NCI-H1092 (cell line): Measurements from ENCODE around the gene DSTN.

Source experiments
- DNase-seq: peaks from one replicate; lab custom pipeline; 2025; lab: John Stamatoyannopoulos, UW

The DSTN gene

DNA sequence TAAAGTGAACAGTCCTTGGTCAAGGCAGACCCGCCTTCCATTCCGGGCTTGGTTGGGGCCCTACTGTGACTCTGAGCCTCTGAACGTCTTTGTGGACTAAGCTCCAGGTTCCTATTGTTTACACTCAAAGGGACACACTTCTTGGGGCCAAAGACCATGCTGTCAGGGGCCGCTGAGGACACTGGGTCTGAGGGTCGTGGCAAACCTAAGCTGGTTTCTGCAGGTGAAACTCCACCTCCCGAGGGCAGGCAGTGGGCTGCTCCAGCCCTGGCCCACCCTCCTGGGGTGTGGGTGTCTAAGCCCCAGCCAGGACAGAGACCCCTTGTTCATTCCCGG is 43.1 kb downstream of the DSTN start:
- DNase-seq = no peak

GRCh38 chr20:17613328-17614175 is 43.7 kb downstream of the DSTN start:
- no peak for DNase-seq

GRCh38 chr20:17614176-17614811 is 44.4 kb downstream of the DSTN start:
- no peak for DNase-seq

- DNase-seq = no peak
Measured at GRCh38 chr20:17614812-17615644, 45.2 kb downstream of the DSTN start.

GRCh38 chr20:17615645-17616479 is 46.0 kb downstream of the DSTN start:
- DNase-seq = peak; percentile 33

- no peak for DNase-seq
Measured at GRCh38 chr20:17616480-17617211, 46.8 kb downstream of the DSTN start.

- peak; percentile 41 for DNase-seq
Measured at GRCh38 chr20:17617212-17617867, 47.5 kb downstream of the DSTN start.

GRCh38 chr20:17617868-17618672 is 48.2 kb downstream of the DSTN start:
- DNase-seq = no peak

DNA sequence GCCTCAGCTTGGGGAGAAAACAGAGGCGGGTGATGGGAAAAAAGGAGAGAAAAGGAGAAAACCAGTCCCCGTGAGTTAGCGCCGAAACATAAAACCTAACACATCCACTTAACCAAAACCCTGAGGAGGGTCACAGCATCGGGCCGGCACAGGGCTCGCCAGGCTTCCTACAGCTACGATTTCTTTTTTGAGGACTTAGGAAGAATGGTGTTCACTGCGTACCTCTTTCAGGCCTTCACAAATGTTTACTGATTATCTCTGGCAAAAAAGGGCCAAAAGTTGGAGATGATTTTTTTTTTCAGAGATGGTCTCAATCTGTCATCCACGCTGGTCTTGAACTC is 48.8 kb downstream of the DSTN start:
- DNase-seq = no peak

DNA sequence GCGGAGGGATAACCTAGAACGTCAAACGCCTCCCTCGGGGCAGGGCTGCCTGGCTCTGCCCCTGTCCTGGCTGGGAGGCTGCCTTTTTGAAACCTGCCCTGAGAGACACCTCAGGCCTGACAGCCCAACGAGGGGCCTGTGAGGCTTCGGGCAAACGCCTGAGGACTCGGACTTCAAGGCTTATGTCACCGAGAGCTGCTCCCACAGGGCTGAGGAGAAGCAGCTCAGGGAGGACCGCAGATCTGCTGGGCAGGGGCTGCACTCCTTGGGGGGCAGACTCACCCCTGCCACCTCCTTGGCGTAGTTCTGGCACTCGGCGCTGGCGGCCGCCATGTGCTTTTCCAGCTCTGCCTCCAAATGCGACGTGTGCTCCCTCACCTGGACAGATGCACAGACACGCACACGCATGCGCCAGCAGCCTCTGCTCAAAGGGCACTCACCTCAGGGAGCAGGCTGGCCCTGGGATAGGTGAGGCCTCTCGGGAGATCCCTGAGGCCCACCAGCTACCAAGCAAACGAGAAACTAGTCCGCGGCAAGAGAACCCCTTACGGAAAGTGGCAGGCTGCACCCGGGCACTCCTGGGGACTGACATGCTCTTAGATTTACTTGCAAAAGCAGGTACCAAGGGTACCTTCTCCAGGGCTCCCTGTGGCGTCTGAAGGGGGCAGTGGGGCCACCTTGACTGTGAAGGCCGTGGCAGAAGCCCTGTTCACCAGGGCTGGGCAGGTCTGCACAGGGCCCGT is 49.6 kb downstream of the DSTN start:
- no peak for DNase-seq

DNA sequence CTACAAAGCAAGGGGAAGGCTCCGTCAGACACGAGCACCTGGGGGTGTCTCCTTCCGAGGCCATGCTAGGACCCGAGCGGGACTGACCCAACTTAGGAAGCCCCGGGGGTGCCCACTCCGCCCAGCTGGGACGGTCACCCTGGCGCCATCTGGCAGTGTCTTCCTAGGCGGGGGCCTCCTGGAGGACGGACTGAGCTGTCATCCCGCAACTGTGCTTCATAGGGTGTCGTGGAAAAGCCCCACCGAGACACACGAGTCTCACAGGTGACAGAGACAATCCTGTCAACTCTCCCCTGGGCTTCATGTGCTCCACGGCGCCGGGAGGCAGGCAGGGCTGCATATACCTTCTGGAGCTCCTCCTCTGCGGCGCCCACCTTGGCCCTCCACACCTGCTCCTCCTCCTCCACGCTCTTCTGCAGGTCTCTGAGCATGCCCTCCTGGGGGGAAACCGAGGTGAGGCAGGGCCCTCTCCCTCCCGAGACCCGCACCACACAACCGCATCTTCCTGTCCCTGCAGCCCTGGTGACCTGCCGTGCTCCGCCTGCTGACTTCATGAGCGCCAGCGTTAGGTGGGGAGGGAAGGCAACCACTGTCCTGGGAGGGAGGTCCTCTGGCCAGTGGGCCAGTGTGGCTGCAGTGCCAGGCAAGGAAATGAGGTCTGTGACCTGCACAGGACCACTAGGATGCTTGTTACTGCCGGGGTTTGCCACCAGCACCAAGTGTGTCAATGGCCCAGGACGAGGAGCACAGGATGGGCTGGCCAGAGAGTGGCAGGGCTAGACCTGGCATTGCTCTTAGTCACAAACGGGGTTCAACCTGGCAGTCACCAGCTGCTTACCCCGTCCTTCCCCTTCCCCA is 50.7 kb downstream of the DSTN start:
- DNase-seq = no peak

DNA sequence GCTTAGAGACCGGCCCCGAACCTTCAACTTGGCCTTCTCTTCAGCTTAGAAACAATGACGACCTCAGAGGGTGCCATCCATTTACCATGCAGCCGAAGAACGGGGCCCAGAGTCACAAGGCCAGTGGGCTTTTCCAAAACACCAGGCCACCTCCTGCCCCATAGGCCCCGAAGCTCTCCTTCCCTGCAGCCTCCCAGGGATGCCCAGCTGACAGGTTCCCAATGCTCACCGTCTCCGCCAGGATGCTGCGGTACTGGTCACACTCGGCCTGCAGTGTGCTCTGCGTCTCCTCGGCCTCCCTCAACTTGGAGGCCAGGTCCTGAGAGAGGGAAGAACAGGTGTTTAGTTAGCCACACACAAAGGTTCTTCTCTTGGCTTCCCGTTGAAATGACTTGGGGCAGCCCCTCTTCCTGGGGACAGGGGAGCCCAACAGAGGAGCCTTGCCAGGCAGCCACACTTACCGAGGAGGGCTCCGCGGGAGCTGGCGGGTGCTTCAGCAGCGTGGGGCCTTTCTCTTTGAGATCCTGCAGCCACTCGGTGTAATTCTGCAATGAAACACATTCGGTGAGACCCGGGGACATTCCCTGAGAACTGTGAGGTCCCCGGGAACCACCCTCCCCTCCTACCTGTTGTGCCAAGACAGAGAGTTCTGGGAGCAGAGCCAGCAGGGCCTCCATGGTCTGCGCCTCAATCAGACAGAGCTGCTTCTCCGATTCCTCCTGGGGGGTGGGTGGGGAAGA is 51.5 kb downstream of the DSTN start:
- no peak for DNase-seq

DNA sequence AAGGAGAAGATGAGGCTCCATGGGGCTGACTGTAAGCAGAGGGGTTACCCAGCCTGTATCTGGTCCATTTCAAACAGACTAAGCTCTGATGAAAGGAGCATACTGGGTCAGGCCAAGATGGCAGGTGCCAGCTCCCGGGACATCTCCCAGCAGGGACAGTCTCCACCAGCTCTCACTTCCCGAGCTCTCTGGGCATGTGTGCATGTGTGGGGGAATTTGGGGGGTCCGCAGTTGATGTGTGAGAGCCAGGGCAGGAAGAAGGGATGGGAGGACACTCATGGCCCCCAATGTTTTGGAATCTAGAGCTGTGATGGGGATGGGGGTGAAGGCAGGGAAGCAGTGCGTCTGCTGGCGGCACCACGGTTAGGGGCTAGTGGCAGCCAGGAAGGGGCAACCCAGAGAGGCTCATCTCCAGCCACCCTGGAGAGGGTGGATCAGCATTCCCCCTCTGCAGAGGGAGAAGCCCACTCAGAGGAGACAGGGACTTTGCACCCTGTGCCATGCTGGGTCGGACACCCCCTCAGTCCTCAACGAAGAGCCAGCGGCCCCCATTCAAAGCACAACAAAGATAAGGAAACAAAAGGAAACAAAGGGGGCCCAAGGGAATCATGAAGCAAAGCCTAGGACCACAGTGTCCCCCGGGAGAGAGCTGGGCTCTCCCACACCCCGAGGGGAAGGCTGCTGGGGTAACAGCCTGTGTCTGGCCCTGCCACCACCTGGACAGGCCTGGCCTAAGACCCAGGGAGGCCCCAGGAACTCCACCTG is 52.4 kb downstream of the DSTN start:
- DNase-seq = no peak

- DNase-seq = no peak
Measured at GRCh38 chr20:17622851-17623508, 53.1 kb downstream of the DSTN start.

DNA sequence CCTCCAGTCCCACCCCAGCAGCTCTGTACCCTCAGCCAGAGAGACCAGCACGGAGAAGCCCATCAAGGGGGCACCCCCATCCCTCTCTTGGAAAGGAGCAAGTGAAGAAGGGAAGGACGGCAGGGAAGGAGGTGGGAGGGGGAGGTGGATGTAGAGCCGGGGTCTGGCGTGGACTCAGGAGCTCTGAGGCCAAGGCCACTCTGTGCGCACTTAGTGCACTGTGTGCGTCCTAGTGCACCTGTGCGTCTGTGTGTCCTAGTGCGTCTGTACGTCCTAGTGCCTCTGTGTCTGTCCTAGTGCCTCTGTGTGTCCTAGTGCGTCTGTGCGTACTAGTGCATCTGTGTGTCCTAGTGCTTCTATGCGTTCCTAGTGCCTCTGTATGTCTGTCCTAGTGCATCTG is 54.2 kb downstream of the DSTN start:
- no peak for DNase-seq

- DNase-seq = no peak
Measured at GRCh38 chr20:17624551-17625245, 54.8 kb downstream of the DSTN start.
